SW480 (cell line): ENCODE results near the gene IFT27.
"Not testable (repeated sequence)": the region's sequence is repeated elsewhere in the genome, so short reads cannot be mapped to it uniquely, and the experiment has no call there.

Source experiments
- DNase-seq: peaks from one replicate; pipeline ENCODE4 v3.0.0-alpha.2; 2016; ENCODE audit warnings: low spot score

Gene IFT27

DNA sequence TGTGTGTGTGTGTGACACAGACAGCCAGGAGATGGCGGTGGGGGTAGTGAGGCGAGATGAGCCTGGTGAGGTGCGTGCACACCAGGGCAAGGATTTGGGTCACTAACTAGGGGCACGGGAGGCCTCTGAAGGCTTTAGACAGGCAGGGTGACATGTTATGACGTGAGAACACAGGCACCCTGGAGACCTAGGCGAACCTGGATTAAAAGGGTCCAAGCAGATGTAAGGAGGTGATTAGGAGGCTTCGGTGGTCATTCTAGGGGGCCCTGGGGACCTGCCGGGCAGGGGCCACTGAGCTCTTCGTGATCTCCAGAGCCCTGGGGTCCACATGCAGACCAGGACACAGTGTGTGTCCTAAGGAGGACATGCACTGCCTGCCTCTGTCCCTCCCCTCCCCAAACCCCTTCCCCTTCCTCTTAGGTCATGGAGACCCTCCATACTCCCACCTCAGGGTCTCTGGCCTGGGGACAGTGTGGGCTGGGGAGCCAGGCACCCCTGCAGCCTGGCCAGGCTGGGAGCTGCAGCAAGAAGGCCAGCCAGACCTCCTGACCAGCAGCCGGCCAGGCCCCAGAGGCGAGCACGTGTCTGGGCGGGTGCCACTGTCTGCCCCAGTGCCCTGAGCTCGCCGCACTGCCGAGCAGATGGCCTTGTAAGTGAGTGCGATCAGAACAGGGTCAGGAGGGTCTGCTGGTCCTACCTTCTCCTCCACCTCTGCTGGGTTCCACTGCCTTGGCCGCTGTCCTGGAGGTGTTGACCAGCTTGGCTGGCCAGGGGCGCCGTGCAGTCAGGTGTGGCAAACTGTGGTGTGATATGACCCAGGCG lies 32.1 kb downstream of the IFT27 start:
- DNase-seq = no peak

DNA sequence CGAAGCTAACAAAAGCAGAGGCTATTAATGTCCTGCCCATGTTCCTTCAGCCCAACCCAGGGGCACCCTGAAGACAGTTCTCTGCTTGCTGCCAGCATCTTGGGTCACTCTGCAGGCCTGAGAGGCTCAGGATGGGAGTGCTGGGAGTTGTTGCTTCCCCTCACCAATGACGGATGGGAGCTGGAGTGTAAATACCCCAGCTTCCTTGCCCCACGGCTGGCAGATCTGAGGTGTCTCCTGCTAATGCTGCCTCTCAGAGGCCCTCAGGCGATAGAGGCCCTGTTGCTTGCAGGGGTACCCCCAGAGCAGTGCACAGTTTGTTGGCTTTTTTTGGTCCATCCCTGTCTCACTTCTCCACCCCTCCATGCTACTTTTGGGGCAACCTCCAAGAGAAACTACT lies 32.9 kb downstream of the IFT27 start:
- DNase-seq = no peak

DNA sequence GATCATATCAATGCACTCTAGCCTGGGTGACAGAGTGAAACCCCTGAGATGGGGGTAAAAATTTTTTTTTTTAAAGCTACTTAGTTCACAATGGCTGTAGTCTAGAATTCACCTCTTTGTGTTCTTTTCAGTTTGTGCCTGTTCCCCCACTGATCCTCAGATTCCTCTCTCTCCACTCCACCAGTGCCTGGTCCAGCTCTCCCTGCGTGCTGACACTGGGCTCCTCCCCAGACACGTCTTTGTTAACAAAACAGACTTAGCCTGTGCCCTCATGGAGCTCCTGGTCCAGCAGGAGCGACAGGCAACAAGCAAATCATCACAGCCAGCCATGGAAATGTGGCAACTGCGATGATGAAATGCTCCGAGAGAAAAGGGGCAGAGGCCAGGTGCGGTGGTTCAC lies 34.0 kb downstream of the IFT27 start:
- no peak for DNase-seq

DNA sequence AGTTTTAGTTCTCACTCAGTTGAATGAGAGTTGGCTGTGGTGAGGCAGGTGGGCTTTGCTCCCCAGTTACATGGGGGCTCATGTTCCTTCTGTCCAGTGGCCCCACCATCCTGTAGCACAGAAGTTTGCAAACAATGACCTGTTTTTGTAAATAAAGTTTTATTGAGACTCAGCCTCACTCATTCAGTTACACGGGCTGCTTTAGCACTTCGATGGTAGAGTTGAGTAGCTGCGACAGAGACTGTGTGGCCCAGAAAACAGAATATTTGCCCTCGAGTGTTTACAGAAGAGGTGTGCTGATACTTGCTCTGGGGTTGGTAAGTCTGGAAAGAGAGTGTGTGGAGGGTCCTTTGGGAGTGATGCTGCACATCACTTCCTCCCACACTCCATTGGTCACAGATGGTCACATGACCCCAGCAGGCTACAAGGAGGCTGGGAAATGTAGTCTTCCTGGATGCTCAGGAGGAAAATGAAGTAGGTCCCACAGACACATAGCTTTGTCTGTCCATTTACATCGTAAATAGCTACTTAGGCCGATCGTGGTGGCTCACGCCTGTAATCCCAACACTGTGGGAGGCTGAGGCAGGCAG lies 34.6 kb downstream of the IFT27 start:
- DNase-seq = no peak

DNA sequence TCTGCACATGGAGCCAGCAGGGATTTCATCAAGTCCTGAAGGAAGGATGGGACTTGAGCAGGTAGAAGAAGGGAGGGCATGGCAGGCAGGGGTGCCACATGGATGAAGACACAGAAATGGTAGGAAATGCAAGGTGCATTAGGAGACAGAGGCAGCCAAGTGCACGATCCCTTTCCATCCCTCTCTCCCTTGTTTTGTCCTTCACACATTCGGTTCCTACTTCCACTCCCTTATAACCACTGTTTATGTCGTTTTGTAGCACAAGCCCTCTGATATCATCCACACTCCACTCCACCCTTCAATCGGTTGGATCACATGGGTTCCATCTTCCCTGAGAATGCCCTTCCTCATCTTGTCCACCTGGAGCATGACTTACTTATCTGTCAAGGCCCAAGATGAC lies 35.2 kb downstream of the IFT27 start:
- DNase-seq = no peak

GRCh38 chr22:36739185-36739584 lies 36.7 kb downstream of the IFT27 start:
- DNase-seq = no peak

- no peak for DNase-seq
Observed at GRCh38 chr22:36738416-36739020, 37.4 kb downstream of the IFT27 start.

DNA sequence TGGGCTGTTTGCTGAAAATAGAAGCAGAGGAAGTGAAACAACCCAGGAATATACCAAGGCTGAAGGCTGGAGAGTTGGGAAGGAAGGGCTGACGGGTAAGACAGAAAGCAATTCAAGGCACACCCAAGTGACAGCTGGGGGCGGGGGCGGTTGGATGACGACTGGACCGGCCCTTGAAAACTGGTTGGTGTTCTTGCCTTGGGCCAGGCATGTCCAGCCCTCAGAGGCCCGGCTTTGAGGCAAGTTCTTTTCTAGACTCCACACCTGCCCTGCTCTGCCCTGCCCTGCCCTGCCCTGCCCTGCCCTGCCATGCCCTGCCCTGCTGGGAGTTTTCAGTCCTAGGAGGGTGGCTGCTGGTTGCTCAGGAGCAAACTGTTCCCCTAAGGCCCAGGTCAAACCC lies 38.1 kb downstream of the IFT27 start:
- DNase-seq = peak; percentile 31

GRCh38 chr22:36736701-36737320 lies 39.1 kb downstream of the IFT27 start:
- no peak for DNase-seq

DNA sequence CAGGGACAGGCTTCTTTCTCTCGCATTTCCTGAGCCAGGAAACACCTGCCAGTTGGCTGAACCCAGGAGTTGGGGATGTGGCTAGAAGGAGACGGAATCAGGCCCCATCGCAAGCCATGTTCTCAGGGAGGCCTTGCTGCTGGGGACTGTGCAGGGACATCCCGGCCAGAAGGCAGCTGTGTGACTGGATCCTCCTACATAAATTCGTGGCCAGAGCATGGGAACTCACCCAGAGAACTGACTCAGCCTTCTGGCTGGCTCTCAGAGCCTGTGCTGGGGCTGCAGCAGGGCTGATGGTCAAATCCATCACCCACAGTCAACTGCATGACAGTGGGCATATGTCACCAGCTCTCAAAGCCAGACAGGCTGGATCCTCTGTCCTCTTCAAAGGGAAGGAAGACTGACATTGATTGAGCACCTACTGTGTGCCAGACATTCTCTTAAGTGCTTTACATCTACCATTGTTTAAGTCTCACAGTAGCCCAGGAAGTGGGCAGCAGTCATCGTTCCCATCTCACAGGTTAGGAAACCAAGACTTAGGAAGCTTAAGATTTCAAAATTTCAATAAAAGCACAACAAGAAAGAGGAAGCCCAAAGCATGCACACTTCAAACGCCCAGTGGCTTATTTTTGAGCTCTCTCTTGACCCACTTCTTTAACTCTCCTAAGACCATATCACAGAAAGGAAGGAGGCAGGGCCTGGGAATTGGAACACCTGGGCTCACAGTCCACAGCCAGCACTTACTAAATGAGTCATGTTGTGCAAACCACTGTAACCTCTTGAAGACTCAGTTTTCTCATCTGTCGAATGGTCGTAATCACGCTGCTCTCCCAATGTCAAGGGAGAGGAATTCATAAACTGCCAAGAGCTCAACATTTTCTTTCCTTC lies 41.5 kb downstream of the IFT27 start:
- no peak for DNase-seq

DNA sequence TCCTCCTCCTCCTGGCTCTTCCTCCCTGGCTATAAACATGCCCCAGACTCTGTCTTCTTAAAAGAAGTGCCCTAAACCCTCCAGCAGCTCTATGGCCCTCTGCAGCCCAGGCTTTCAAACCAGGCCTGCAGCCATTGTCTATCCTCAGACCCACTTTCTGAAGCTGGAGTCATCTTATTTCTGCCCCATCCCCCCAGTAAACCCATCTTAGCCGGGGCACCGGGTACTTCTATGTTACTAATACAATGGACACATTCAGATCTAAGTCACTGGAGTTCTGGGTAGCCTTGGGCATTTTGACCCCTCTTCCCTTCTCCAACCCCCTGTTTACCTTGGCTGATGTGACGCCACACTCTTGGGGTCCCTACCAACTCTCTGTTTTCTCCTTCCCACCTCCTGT lies 42.6 kb downstream of the IFT27 start:
- no peak for DNase-seq

GRCh38 chr22:36732609-36733008 lies 43.3 kb downstream of the IFT27 start:
- no peak for DNase-seq

- no peak for DNase-seq
Observed at GRCh38 chr22:36731916-36732315, 44.0 kb downstream of the IFT27 start.

DNA sequence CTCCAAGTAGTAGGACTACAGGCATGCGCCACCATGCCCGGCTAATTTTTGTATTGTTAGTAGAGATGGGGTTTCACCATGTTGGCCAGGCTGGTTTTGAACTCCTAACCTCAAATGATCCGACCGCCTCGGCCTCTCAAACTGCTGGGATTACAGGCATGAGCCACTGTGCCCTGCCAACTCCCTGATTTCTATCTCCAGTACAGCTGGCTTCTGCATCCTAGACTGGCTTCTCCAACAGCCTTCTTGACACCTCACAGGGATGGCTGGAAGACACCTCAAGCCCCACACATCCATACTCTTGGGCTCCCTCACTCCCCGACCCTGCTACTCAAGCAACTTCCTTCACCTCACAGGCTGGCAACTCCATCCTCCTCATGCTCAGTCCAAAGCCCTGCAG lies 44.6 kb downstream of the IFT27 start:
- not testable (repeated sequence) for DNase-seq

DNA sequence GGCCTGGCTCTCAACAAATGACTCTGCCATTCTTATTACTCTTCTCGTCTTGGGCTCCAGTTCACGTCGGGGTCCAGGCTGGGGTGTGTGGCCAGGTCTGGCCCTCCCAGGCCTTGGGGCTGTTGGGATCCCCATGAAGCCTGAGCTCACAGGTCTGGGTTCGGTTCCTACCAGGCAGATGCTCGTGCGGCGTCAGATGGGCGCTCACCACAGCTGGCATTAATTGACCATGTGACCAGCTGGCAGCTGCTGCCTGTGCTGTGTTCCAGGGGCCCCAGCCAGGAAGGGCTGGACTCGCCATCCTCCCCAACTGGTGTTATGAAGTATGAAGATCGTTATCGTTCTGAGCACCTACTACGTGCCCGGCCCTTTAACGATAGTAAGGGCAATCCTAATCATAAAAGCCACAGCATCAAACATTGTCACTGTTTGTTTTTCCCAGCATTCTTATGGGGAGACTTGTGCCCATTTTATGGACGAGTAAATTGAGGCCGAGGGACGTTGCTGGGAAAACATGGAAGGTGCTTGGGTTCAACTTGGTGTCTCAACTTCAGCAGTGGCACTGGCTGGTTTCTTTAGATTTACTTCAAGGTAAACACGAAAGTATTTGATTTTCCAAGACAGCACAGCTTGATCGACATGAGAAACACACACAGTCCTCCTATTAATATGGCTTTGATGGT lies 45.6 kb downstream of the IFT27 start:
- DNase-seq = no peak

DNA sequence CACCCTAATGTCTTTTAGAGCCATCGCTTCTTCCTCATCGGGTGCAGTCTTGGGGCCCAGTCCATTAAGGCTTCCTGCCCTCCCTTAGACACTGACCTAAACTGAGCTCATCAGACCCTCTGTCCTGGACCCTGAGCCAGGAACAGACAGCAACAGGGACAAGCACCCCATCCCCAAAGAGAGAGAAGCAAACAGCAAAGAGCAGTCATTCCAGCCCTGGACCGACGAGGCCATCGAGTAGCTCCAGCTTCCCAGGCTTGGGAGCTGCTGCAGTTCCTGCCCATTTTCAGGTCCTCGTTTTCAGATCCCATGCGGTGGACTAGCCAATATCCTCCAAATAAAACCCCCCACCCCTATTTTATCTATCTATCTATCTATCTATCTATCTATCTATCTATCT lies 46.6 kb downstream of the IFT27 start:
- no peak for DNase-seq

DNA sequence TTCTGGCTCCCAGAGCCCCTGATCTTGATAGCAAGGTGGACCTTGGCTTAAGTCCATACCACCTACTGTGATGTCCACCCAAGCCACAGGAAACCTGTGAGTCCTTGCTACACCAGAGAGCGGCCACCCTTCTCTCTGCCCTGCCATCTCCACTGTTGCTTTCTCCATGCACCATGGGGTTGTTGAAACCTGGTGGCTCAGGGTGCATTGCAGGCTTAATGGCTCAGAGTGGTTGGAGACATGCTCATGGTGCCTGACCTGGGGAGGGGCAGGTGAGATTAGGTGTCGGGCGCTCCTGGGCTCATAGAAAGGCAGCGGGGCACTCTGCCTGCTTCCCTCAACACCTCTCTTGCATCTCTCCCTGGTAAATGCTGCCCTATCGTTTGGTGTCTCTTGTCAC lies 47.4 kb downstream of the IFT27 start:
- DNase-seq = no peak

DNA sequence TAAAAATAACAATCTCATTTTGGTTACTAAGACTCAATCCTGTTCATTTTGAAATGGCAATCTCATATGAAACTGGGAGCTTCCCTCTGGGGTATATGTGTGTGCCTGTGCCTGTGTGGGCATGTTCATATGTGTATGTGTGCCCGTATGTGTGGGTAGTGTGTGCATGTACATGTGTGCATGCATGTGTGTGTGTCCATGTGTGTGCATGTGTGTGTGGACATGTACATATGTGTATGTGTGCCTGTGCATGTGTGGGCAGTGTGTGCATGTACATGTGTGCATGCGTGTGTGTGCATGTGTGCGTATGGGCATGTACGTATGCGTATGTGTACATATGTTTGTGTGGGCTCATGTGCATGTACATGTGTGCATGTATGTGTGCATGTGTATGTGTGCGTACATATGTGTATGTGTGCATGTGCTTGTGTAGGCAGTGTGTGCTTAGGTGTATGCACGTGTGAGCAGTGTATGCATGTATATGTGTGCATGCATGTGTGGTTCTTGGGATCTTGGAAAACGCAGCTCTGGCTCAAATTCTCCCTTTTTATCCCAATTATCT lies 47.9 kb downstream of the IFT27 start:
- no peak for DNase-seq

DNA sequence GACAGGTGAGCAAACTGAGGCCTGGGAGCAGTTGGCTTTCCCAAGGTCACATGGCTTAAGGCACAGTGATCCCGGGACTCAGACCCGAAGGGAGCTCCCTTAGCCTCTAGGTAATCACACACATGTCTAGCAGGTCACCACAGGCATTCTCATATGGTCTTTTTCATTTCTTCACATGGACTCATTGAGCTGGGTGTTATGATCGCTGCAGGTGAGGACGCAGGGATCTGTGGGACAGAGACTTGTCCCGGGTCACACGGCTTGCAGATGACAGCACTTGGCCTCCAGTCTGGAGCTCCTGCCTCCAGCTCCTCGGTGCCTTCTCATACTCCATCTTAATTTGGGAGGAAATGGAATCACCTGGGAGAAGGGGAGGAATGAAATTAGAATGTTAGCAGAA lies 48.8 kb downstream of the IFT27 start:
- no peak for DNase-seq

DNA sequence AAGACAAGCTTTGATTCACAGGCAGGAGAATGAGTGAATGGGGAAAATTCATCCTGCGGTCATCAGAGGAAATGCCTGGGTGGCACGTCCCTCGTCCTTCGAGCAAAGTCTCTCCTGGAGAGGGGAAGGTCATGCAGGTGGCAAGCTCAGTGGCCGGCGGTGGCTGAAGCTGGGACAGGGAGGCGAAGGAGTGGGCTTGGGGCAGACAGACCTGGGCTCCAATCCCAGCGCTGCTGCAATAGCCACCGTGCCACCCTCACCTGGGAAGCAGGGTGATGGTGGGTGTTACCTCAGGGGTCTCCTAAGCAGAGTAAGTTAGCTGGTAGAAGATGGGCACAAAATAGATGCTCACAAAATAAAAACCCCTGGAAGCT lies 49.9 kb downstream of the IFT27 start:
- DNase-seq = no peak

DNA sequence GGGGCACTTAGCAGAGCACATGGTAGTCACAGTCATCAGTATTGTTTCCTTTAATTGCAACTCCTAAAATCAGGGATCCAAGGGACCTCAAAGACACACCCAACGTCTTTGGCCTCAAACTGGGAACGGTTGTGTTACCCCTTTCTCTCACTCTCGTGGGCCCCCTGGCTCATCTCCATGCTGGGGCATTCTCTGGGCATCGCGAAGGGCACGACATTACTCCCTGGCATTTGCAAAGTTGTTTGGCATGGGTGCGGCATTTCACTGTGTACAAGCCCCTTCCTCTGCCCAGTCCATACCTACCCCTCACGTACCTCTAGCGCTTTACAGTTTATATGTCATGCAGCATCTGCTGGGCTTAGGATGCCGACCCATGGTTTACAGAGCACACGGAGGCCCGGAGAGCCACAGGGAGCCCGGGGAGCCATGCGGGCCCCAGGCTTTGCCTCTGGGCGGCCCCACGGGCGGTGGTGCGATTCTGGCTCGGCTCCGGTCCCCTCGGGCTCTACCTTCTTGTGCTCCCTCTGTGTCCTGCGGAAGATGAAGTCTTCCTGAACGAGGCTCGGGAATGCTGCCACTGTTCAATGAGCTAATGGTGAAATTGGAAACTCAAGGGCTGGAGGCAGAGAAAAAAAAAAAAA lies 50.4 kb downstream of the IFT27 start:
- DNase-seq = no peak
